Measurements from ENCODE around the gene PRPF6.

Gene PRPF6

GRCh38 chr20:64074963-64075362 is 94.0 kb downstream of the PRPF6 start:
- H2AK5ac ChIP-seq (ENCODE audit: low read length): no peak overlapping the region
- no CpG with 5 or more reads among the region's 8 CpGs for WGBS (ENCODE audit: extremely low coverage, insufficient coverage, low lambda C conversion rate)
- no peaks in the 10 kb centered on the region for H3K4me1 ChIP-seq (ENCODE audit: control insufficient read depth, low read depth, low read length)
- H2BK120ac ChIP-seq (ENCODE audit: low read depth, low read length): no peak overlapping the region
- H3K79me1 ChIP-seq (ENCODE audit: low read length): no peaks in the 10 kb centered on the region
- H3K27me3 ChIP-seq (ENCODE audit: insufficient read depth, low read length, poor library complexity): no peaks in the 10 kb centered on the region
- H3K4ac ChIP-seq (ENCODE audit: low read depth, low read length): no peak overlapping the region
- H3K27ac ChIP-seq (ENCODE audit: low read depth, low read length): no peak overlapping the region
- H3K18ac ChIP-seq (ENCODE audit: low read length): no peak overlapping the region
- H4K5ac ChIP-seq (ENCODE audit: low read length): no peak overlapping the region
- H3K4me3 ChIP-seq (ENCODE audit: low read length): no peak overlapping the region
- no peak overlapping the region for H4K8ac ChIP-seq (ENCODE audit: low read depth, low read length)
- no peak overlapping the region for H3K9ac ChIP-seq (ENCODE audit: low read length)
- no peaks in the 10 kb centered on the region for H3K36me3 ChIP-seq (ENCODE audit: control insufficient read depth, insufficient read depth, low read length)
- no peaks in the 10 kb centered on the region for H3K79me2 ChIP-seq (ENCODE audit: control insufficient read depth, insufficient read depth, low read length)
- H3K23ac ChIP-seq (ENCODE audit: low read length): no peak overlapping the region
- no peak overlapping the region for H3K56ac ChIP-seq (ENCODE audit: low read length)
- DNase-seq: no peak
- no peak overlapping the region for H2BK15ac ChIP-seq (replicated peaks; ENCODE audit: low read depth)
- H2BK5ac ChIP-seq (ENCODE audit: low read length): no peak overlapping the region
- H3K4me2 ChIP-seq (ENCODE audit: low read length): no peak overlapping the region

- H3K4me3 ChIP-seq (ENCODE audit: low read length): no peak overlapping the region
- no peak overlapping the region for H3K27ac ChIP-seq (ENCODE audit: low read depth, low read length)
- no peak overlapping the region for H3K23ac ChIP-seq (ENCODE audit: low read length)
- H3K79me2 ChIP-seq (ENCODE audit: control insufficient read depth, insufficient read depth, low read length): no peaks in the 10 kb centered on the region
- DNase-seq: no peak
- no peaks in the 10 kb centered on the region for H3K27me3 ChIP-seq (ENCODE audit: insufficient read depth, low read length, poor library complexity)
- no CpG with 5 or more reads among the region's 12 CpGs for WGBS (ENCODE audit: extremely low coverage, insufficient coverage, low lambda C conversion rate)
- no peak overlapping the region for H2BK120ac ChIP-seq (ENCODE audit: low read depth, low read length)
- H4K5ac ChIP-seq (ENCODE audit: low read length): no peak overlapping the region
- no peak overlapping the region for H3K18ac ChIP-seq (ENCODE audit: low read length)
- no peak overlapping the region for H3K56ac ChIP-seq (ENCODE audit: low read length)
- no peaks in the 10 kb centered on the region for H3K36me3 ChIP-seq (ENCODE audit: control insufficient read depth, insufficient read depth, low read length)
- no peak overlapping the region for H3K4ac ChIP-seq (ENCODE audit: low read depth, low read length)
- H3K4me2 ChIP-seq (ENCODE audit: low read length): no peak overlapping the region
- no peak overlapping the region for H2AK5ac ChIP-seq (ENCODE audit: low read length)
- H3K79me1 ChIP-seq (ENCODE audit: low read length): no peaks in the 10 kb centered on the region
- no peaks in the 10 kb centered on the region for H3K4me1 ChIP-seq (ENCODE audit: control insufficient read depth, low read depth, low read length)
- no peak overlapping the region for H4K8ac ChIP-seq (ENCODE audit: low read depth, low read length)
- no peak overlapping the region for H2BK15ac ChIP-seq (replicated peaks; ENCODE audit: low read depth)
- H3K9ac ChIP-seq (ENCODE audit: low read length): no peak overlapping the region
- H2BK5ac ChIP-seq (ENCODE audit: low read length): no peak overlapping the region
These were observed 94.6 kb downstream of the PRPF6 start for GRCh38 chr20:64075556-64075955.

GRCh38 chr20:64076061-64076997 is 95.4 kb downstream of the PRPF6 start:
- no peaks in the 10 kb centered on the region for H3K36me3 ChIP-seq (ENCODE audit: control insufficient read depth, insufficient read depth, low read length)
- H4K8ac ChIP-seq (ENCODE audit: low read depth, low read length): no peak overlapping the region
- H2AK5ac ChIP-seq (ENCODE audit: low read length): no peak overlapping the region
- H3K27me3 ChIP-seq (ENCODE audit: insufficient read depth, low read length, poor library complexity): no peaks in the 10 kb centered on the region
- H3K4me1 ChIP-seq (ENCODE audit: control insufficient read depth, low read depth, low read length): no peaks in the 10 kb centered on the region
- H2BK15ac ChIP-seq (replicated peaks; ENCODE audit: low read depth): no peak overlapping the region
- H3K79me1 ChIP-seq (ENCODE audit: low read length): no peaks in the 10 kb centered on the region
- no peak overlapping the region for H2BK5ac ChIP-seq (ENCODE audit: low read length)
- H3K23ac ChIP-seq (ENCODE audit: low read length): no peak overlapping the region
- H3K4me3 ChIP-seq (ENCODE audit: low read length): no peak overlapping the region
- no CpG with 5 or more reads among the region's 22 CpGs for WGBS (ENCODE audit: extremely low coverage, insufficient coverage, low lambda C conversion rate)
- no peak overlapping the region for H4K5ac ChIP-seq (ENCODE audit: low read length)
- H3K27ac ChIP-seq (ENCODE audit: low read depth, low read length): no peak overlapping the region
- H3K56ac ChIP-seq (ENCODE audit: low read length): no peak overlapping the region
- no peak overlapping the region for H2BK120ac ChIP-seq (ENCODE audit: low read depth, low read length)
- H3K79me2 ChIP-seq (ENCODE audit: control insufficient read depth, insufficient read depth, low read length): no peaks in the 10 kb centered on the region
- H3K4me2 ChIP-seq (ENCODE audit: low read length): no peak overlapping the region
- no peak for DNase-seq
- H3K18ac ChIP-seq (ENCODE audit: low read length): no peak overlapping the region
- no peak overlapping the region for H3K4ac ChIP-seq (ENCODE audit: low read depth, low read length)
- no peak overlapping the region for H3K9ac ChIP-seq (ENCODE audit: low read length)

GRCh38 chr20:64077094-64077493 is 96.2 kb downstream of the PRPF6 start:
- no peak overlapping the region for H4K5ac ChIP-seq (ENCODE audit: low read length)
- no peaks in the 10 kb centered on the region for H3K27me3 ChIP-seq (ENCODE audit: insufficient read depth, low read length, poor library complexity)
- no peak overlapping the region for H2BK15ac ChIP-seq (replicated peaks; ENCODE audit: low read depth)
- no peak overlapping the region for H4K8ac ChIP-seq (ENCODE audit: low read depth, low read length)
- no peak overlapping the region for H3K4ac ChIP-seq (ENCODE audit: low read depth, low read length)
- H3K27ac ChIP-seq (ENCODE audit: low read depth, low read length): no peak overlapping the region
- H2BK5ac ChIP-seq (ENCODE audit: low read length): no peak overlapping the region
- no peaks in the 10 kb centered on the region for H3K36me3 ChIP-seq (ENCODE audit: control insufficient read depth, insufficient read depth, low read length)
- H3K9ac ChIP-seq (ENCODE audit: low read length): no peak overlapping the region
- H3K79me2 ChIP-seq (ENCODE audit: control insufficient read depth, insufficient read depth, low read length): no peaks in the 10 kb centered on the region
- H3K4me2 ChIP-seq (ENCODE audit: low read length): no peak overlapping the region
- no peak overlapping the region for H3K56ac ChIP-seq (ENCODE audit: low read length)
- H3K23ac ChIP-seq (ENCODE audit: low read length): no peak overlapping the region
- no peak overlapping the region for H2BK120ac ChIP-seq (ENCODE audit: low read depth, low read length)
- H3K4me3 ChIP-seq (ENCODE audit: low read length): no peak overlapping the region
- no peaks in the 10 kb centered on the region for H3K4me1 ChIP-seq (ENCODE audit: control insufficient read depth, low read depth, low read length)
- no peak overlapping the region for H2AK5ac ChIP-seq (ENCODE audit: low read length)
- no CpG with 5 or more reads among the region's 8 CpGs for WGBS (ENCODE audit: extremely low coverage, insufficient coverage, low lambda C conversion rate)
- no peak overlapping the region for H3K18ac ChIP-seq (ENCODE audit: low read length)
- no peaks in the 10 kb centered on the region for H3K79me1 ChIP-seq (ENCODE audit: low read length)
- no peak for DNase-seq

- H2BK15ac ChIP-seq (replicated peaks; ENCODE audit: low read depth): no peak overlapping the region
- no peak overlapping the region for H3K9ac ChIP-seq (ENCODE audit: low read length)
- H2AK5ac ChIP-seq (ENCODE audit: low read length): no peak overlapping the region
- DNase-seq: no peak
- H3K18ac ChIP-seq (ENCODE audit: low read length): no peak overlapping the region
- H3K4me3 ChIP-seq (ENCODE audit: low read length): no peak overlapping the region
- no peak overlapping the region for H3K23ac ChIP-seq (ENCODE audit: low read length)
- H3K56ac ChIP-seq (ENCODE audit: low read length): no peak overlapping the region
- H3K79me1 ChIP-seq (ENCODE audit: low read length): no peaks in the 10 kb centered on the region
- H3K4me1 ChIP-seq (ENCODE audit: control insufficient read depth, low read depth, low read length): no peaks in the 10 kb centered on the region
- no peaks in the 10 kb centered on the region for H3K36me3 ChIP-seq (ENCODE audit: control insufficient read depth, insufficient read depth, low read length)
- H3K27ac ChIP-seq (ENCODE audit: low read depth, low read length): no peak overlapping the region
- H3K4ac ChIP-seq (ENCODE audit: low read depth, low read length): no peak overlapping the region
- H3K27me3 ChIP-seq (ENCODE audit: insufficient read depth, low read length, poor library complexity): no peaks in the 10 kb centered on the region
- no peak overlapping the region for H2BK120ac ChIP-seq (ENCODE audit: low read depth, low read length)
- H2BK5ac ChIP-seq (ENCODE audit: low read length): no peak overlapping the region
- no CpG with 5 or more reads among the region's 7 CpGs for whole genome bisulfite sequencing (ENCODE audit: extremely low coverage, insufficient coverage, low lambda C conversion rate)
- H3K79me2 ChIP-seq (ENCODE audit: control insufficient read depth, insufficient read depth, low read length): no peaks in the 10 kb centered on the region
- no peak overlapping the region for H4K5ac ChIP-seq (ENCODE audit: low read length)
- no peak overlapping the region for H3K4me2 ChIP-seq (ENCODE audit: low read length)
- no peak overlapping the region for H4K8ac ChIP-seq (ENCODE audit: low read depth, low read length)
These were observed 96.6 kb downstream of the PRPF6 start for GRCh38 chr20:64077541-64077875.

All from mesendoderm (in vitro differentiated cells).